ENCODE data around the gene ELMO3.

The ELMO3 gene

GRCh38 chr16:67195676-67196075, 3.3 kb upstream of the ELMO3 start:
- DNase-seq (ENCODE audit: low read depth in 2 of 2) = no peak

GRCh38 chr16:67196881-67197280, 2.0 kb upstream of the ELMO3 start:
- DNase-seq (ENCODE audit: low read depth in 2 of 2) = no peak

- no peak for DNase-seq (ENCODE audit: low read depth in 2 of 2)
Measured at GRCh38 chr16:67197704-67198103, 1.2 kb upstream of the ELMO3 start.

GRCh38 chr16:67198238-67198734, 645 bp upstream of the ELMO3 start:
- DNase-seq (ENCODE audit: low read depth in 2 of 2) = no peak

GRCh38 chr16:67199808-67200198, 872 bp downstream of the ELMO3 start:
- no peak for DNase-seq (ENCODE audit: low read depth in 2 of 2)

GRCh38 chr16:67200491-67200890, 1.6 kb downstream of the ELMO3 start:
- no peak for DNase-seq (ENCODE audit: low read depth in 2 of 2)

GRCh38 chr16:67201411-67202345, 2.7 kb downstream of the ELMO3 start:
- no peak for DNase-seq (ENCODE audit: low read depth in 2 of 2)

GRCh38 chr16:67202426-67202825, 3.5 kb downstream of the ELMO3 start:
- DNase-seq (ENCODE audit: low read depth in 2 of 2) = no peak

- DNase-seq (ENCODE audit: low read depth in 2 of 2) = no peak
Measured at GRCh38 chr16:67202956-67203493, 4.1 kb downstream of the ELMO3 start.

- no peak for DNase-seq (ENCODE audit: low read depth in 2 of 2)
Measured at GRCh38 chr16:67204076-67204475, 5.1 kb downstream of the ELMO3 start.

- no peak for DNase-seq (ENCODE audit: low read depth in 2 of 2)
Measured at GRCh38 chr16:67206129-67206837, 7.4 kb downstream of the ELMO3 start.

GRCh38 chr16:67206838-67207248, 7.9 kb downstream of the ELMO3 start:
- DNase-seq (ENCODE audit: low read depth in 2 of 2) = no peak

GRCh38 chr16:67207249-67208091, 8.5 kb downstream of the ELMO3 start:
- DNase-seq (ENCODE audit: low read depth in 2 of 2) = no peak

GRCh38 chr16:67208154-67208896, 9.4 kb downstream of the ELMO3 start:
- no peak for DNase-seq (ENCODE audit: low read depth in 2 of 2)

GRCh38 chr16:67209565-67209964, 10.6 kb downstream of the ELMO3 start:
- DNase-seq (ENCODE audit: low read depth in 2 of 2) = no peak

GRCh38 chr16:67210069-67210937, 11.4 kb downstream of the ELMO3 start:
- no peak for DNase-seq (ENCODE audit: low read depth in 2 of 2)

- DNase-seq (ENCODE audit: low read depth in 2 of 2) = no peak
Measured at GRCh38 chr16:67211674-67212073, 12.7 kb downstream of the ELMO3 start.

- no peak for DNase-seq (ENCODE audit: low read depth in 2 of 2)
Measured at GRCh38 chr16:67212766-67213165, 13.8 kb downstream of the ELMO3 start.

- DNase-seq (ENCODE audit: low read depth in 2 of 2) = no peak
Measured at GRCh38 chr16:67213197-67214019, 14.5 kb downstream of the ELMO3 start.

All from stimulated activated CD8-positive, alpha-beta memory T cell treated with anti-CD3 and anti-CD28 coated beads, Interleukin-15, amount 100 ng/mL, for 48 hours (primary cell).